ENCODE results near the gene CAPN10.

The CAPN10 gene

GRCh38 chr2:240570531-240571313 is 15.8 kb upstream of the CAPN10 start:
- Histone ChIP-seq H3K4me1 (ENCODE audit: insufficient read depth, low read length) (peaks cover 9% of the 10 kb centered on the region; the same call in 1 of the 2 replicates), H3K36me3 (ENCODE audit: insufficient read depth, low read length) (no peaks in the 10 kb centered on the region), H3K27ac (ENCODE audit: low read depth, low read length) (no peak overlapping the region), H3K27me3 (ENCODE audit: insufficient read depth, low read length) (peaks cover 34% of the 10 kb centered on the region), H3K9ac (ENCODE audit: low read depth, low read length) (no peak overlapping the region), H3K4me3 (ENCODE audit: low read length) (no peak overlapping the region), H3K9me3 (ENCODE audit: insufficient read depth, low read depth, low read length) (no peaks in the 10 kb centered on the region)
- WGBS: 91% methylated on average over 11 of the region's 11 CpGs

- H3K9me3 ChIP-seq (ENCODE audit: insufficient read depth, low read depth, low read length): no peaks in the 10 kb centered on the region
- no peaks in the 10 kb centered on the region for H3K36me3 ChIP-seq (ENCODE audit: insufficient read depth, low read length)
- WGBS: 91% methylated on average over 18 of the region's 18 CpGs
- no peak overlapping the region for H3K9ac ChIP-seq (ENCODE audit: low read depth, low read length)
- H3K27ac ChIP-seq (ENCODE audit: low read depth, low read length): no peak overlapping the region
- H3K4me1 ChIP-seq (ENCODE audit: insufficient read depth, low read length): 0 out of 2 replicates have a peak, but pooled peaks cover 4% of the 10 kb centered on the region
- H3K27me3 ChIP-seq (ENCODE audit: insufficient read depth, low read length): peaks cover 34% of the 10 kb centered on the region
- H3K4me3 ChIP-seq (ENCODE audit: low read length): no peak overlapping the region
Observed at GRCh38 chr2:240571314-240571973, 15.1 kb upstream of the CAPN10 start.

GRCh38 chr2:240572141-240573031 is 14.1 kb upstream of the CAPN10 start:
- no peak overlapping the region for H3K9ac ChIP-seq (ENCODE audit: low read depth, low read length)
- H3K27ac ChIP-seq (ENCODE audit: low read depth, low read length): no peak overlapping the region
- H3K36me3 ChIP-seq (ENCODE audit: insufficient read depth, low read length): no peaks in the 10 kb centered on the region
- H3K27me3 ChIP-seq (ENCODE audit: insufficient read depth, low read length): peaks cover 25% of the 10 kb centered on the region
- H3K4me1 ChIP-seq (ENCODE audit: insufficient read depth, low read length): 0 out of 2 replicates have a peak, but pooled peaks cover 3% of the 10 kb centered on the region
- WGBS: 90% methylated on average over 30 of the region's 30 CpGs
- no peak overlapping the region for H3K4me3 ChIP-seq (ENCODE audit: low read length)
- no peaks in the 10 kb centered on the region for H3K9me3 ChIP-seq (ENCODE audit: insufficient read depth, low read depth, low read length)

- Histone ChIP-seq H3K4me3 (ENCODE audit: low read length) (no peak overlapping the region), H3K9ac (ENCODE audit: low read depth, low read length) (no peak overlapping the region), H3K27me3 (ENCODE audit: insufficient read depth, low read length) (peaks cover 18% of the 10 kb centered on the region), H3K9me3 (ENCODE audit: insufficient read depth, low read depth, low read length) (no peaks in the 10 kb centered on the region), H3K36me3 (ENCODE audit: insufficient read depth, low read length) (no peaks in the 10 kb centered on the region), H3K4me1 (ENCODE audit: insufficient read depth, low read length) (no peaks in the 10 kb centered on the region), H3K27ac (ENCODE audit: low read depth, low read length) (no peak overlapping the region)
- 93% methylated on average over 20 of the region's 20 CpGs for whole genome bisulfite sequencing
Observed at GRCh38 chr2:240573071-240573515, 13.4 kb upstream of the CAPN10 start.

- Histone ChIP-seq H3K9me3 (ENCODE audit: insufficient read depth, low read depth, low read length) (no peaks in the 10 kb centered on the region), H3K9ac (ENCODE audit: low read depth, low read length) (no peak overlapping the region), H3K36me3 (ENCODE audit: insufficient read depth, low read length) (no peaks in the 10 kb centered on the region), H3K27me3 (ENCODE audit: insufficient read depth, low read length) (peaks cover 15% of the 10 kb centered on the region), H3K4me3 (ENCODE audit: low read length) (no peak overlapping the region), H3K27ac (ENCODE audit: low read depth, low read length) (no peak overlapping the region), H3K4me1 (ENCODE audit: insufficient read depth, low read length) (no peaks in the 10 kb centered on the region)
- 92% methylated on average over 37 of the region's 37 CpGs for WGBS
Observed at GRCh38 chr2:240573516-240574385, 12.8 kb upstream of the CAPN10 start.

- Histone ChIP-seq H3K9ac (ENCODE audit: low read depth, low read length) (no peak overlapping the region), H3K4me1 (ENCODE audit: insufficient read depth, low read length) (no peaks in the 10 kb centered on the region), H3K4me3 (ENCODE audit: low read length) (no peak overlapping the region), H3K36me3 (ENCODE audit: insufficient read depth, low read length) (no peaks in the 10 kb centered on the region), H3K27ac (ENCODE audit: low read depth, low read length) (no peak overlapping the region), H3K9me3 (ENCODE audit: insufficient read depth, low read depth, low read length) (no peaks in the 10 kb centered on the region), H3K27me3 (ENCODE audit: insufficient read depth, low read length) (peaks cover 7% of the 10 kb centered on the region)
- WGBS: 92% methylated on average over 21 of the region's 21 CpGs
Observed at GRCh38 chr2:240574386-240575100, 12.0 kb upstream of the CAPN10 start.

- Histone ChIP-seq H3K9ac (ENCODE audit: low read depth, low read length) (no peak overlapping the region), H3K4me1 (ENCODE audit: insufficient read depth, low read length) (no peaks in the 10 kb centered on the region), H3K27ac (ENCODE audit: low read depth, low read length) (no peak overlapping the region), H3K4me3 (ENCODE audit: low read length) (no peak overlapping the region), H3K9me3 (ENCODE audit: insufficient read depth, low read depth, low read length) (no peaks in the 10 kb centered on the region), H3K36me3 (ENCODE audit: insufficient read depth, low read length) (no peaks in the 10 kb centered on the region), H3K27me3 (ENCODE audit: insufficient read depth, low read length) (no peaks in the 10 kb centered on the region; the same call in 1 of the 2 replicates)
- 92% methylated on average over 23 of the region's 23 CpGs for WGBS
Observed at GRCh38 chr2:240575101-240575965, 11.2 kb upstream of the CAPN10 start.

GRCh38 chr2:240576036-240576435 is 10.5 kb upstream of the CAPN10 start:
- Histone ChIP-seq H3K4me3 (ENCODE audit: low read length) (no peak overlapping the region), H3K9ac (ENCODE audit: low read depth, low read length) (no peak overlapping the region), H3K27ac (ENCODE audit: low read depth, low read length) (no peak overlapping the region), H3K36me3 (ENCODE audit: insufficient read depth, low read length) (no peaks in the 10 kb centered on the region), H3K4me1 (ENCODE audit: insufficient read depth, low read length) (no peaks in the 10 kb centered on the region), H3K27me3 (ENCODE audit: insufficient read depth, low read length) (no peaks in the 10 kb centered on the region), H3K9me3 (ENCODE audit: insufficient read depth, low read depth, low read length) (no peaks in the 10 kb centered on the region)
- WGBS: 86% methylated on average over 6 of the region's 6 CpGs

- Histone ChIP-seq H3K27ac (ENCODE audit: low read depth, low read length) (no peak overlapping the region), H3K4me3 (ENCODE audit: low read length) (no peak overlapping the region), H3K36me3 (ENCODE audit: insufficient read depth, low read length) (no peaks in the 10 kb centered on the region), H3K4me1 (ENCODE audit: insufficient read depth, low read length) (no peaks in the 10 kb centered on the region), H3K27me3 (ENCODE audit: insufficient read depth, low read length) (no peaks in the 10 kb centered on the region), H3K9me3 (ENCODE audit: insufficient read depth, low read depth, low read length) (no peaks in the 10 kb centered on the region), H3K9ac (ENCODE audit: low read depth, low read length) (no peak overlapping the region)
- WGBS: 96% methylated on average over 32 of the region's 32 CpGs
Observed at GRCh38 chr2:240576436-240577205, 9.9 kb upstream of the CAPN10 start.

Data from HUES64 (cell line).